HCT116 (cell line): Measurements from ENCODE around the gene TMCC1. TPM values are rescaled to one million over a fixed set of nuclear protein-coding genes. Genes with fewer than 3 reads are reported as not detected.

ENCODE experiments used
- ATAC-seq: fragments of 200-7000 bp; cut with Tn5 transposase; 2 replicates; pipeline ENCODE4 v1.9.1; 2020; ENCODE audit warnings: mild to moderate bottlenecking, moderate library complexity
- BruUV-seq: library from RNA; stranded (reverse); fragments of 400-500 nt; replicated peaks from 2 replicates; lab custom pipeline; 2021; lab: Mats Ljungman, UMichigan
- CTCF ChIA-PET: fragments of 300-600 bp; sonication (Branson Sonifier 250); formaldehyde crosslinking; loops from one replicate; lab custom pipeline; 2021; ENCODE audit warnings: antibody characterized with exemption; lab: Charles Lee
- POLR2A ChIA-PET: fragments of 300-600, 350-600 bp; sonication (Branson Sonifier 250); formaldehyde crosslinking; loops from one replicate; lab custom pipeline; 2021; ENCODE audit warnings: antibody characterized with exemption; lab: Charles Lee
- RAD21 ChIA-PET, 2 experiments: fragments of 300-600 bp; sonication (Branson Sonifier 250); formaldehyde crosslinking; loops; one replicate each; lab custom pipeline; 2023; ENCODE audit warnings: low total read pairs in 2 of 2; ENCODE audit not compliant: uncharacterized antibody in 2 of 2, unreplicated experiment in 2 of 2, low non-redundant PET in 1 of 2; lab: Charles Lee
- DNase-seq: peaks from one replicate; pipeline ENCODE4 v3.0.0-alpha.2; 2010; ENCODE audit warnings: low read depth, low spot score
- H2AFZ ChIP-seq: fragments of 200-600 bp; shearing (Covaris generic), sonication (generic); 2 replicates; pipeline ENCODE4 v1.6.1; 2017; ENCODE audit warnings: low read depth, mixed run types, mixed read lengths, antibody characterized with exemption, low read length; ENCODE audit not compliant: poor library complexity, severe bottlenecking
- H3K27ac ChIP-seq: 2 replicates; pipeline ENCODE4 v1.5.1; 2012; ENCODE audit warnings: low read depth, low read length
- H3K27me3 ChIP-seq: fragments of 200-600 bp; sonication (generic); 2 replicates; pipeline ENCODE4 v1.6.1; 2016; ENCODE audit warnings: mixed run types, low read length, mixed read lengths; ENCODE audit not compliant: insufficient read depth
- H3K36me3 ChIP-seq, 2 experiments: fragments of 200-500 bp in 1 of 2; fragments of 200-600 bp in 1 of 2; sonication (Bioruptor generic) in 1 of 2; sonication (generic) in 1 of 2; 2 replicates each; pipeline versions ENCODE4 v1.5.1 to v1.6.1; 2014 to 2016; ENCODE audit warnings: low read length in 2 of 2, inconsistent platforms in 1 of 2, mixed read lengths in 1 of 2, mixed run types in 1 of 2; ENCODE audit not compliant: insufficient read depth in 2 of 2, control insufficient read depth in 1 of 2
- H3K4me1 ChIP-seq, 2 experiments: fragments of 200-600 bp in 1 of 2; sonication (generic) in 1 of 2; 2 replicates each; pipeline versions ENCODE4 v1.5.1 to v1.6.1; 2012 to 2017; ENCODE audit warnings: low read length in 2 of 2, inconsistent platforms in 1 of 2, mild to moderate bottlenecking in 1 of 2, mixed read lengths in 1 of 2, mixed run types in 1 of 2, moderate library complexity in 1 of 2; ENCODE audit not compliant: insufficient read depth in 2 of 2, control insufficient read depth in 1 of 2
- H3K4me2 ChIP-seq: fragments of 200-600 bp; sonication (generic); 2 replicates; pipeline ENCODE4 v1.6.1; 2017; ENCODE audit warnings: mixed run types, low read length, mixed read lengths
- H3K4me3 ChIP-seq, 2 experiments: fragments of 200-600 bp in 1 of 2; sonication (generic) in 1 of 2; replicated peaks in 1 of 2; 2 replicates each; pipeline ENCODE4 v1.5.1; 2011 to 2016; ENCODE audit warnings: low read length in 2 of 2, control low read depth in 1 of 2, low read depth in 1 of 2, mild to moderate bottlenecking in 1 of 2, mixed read lengths in 1 of 2, mixed run types in 1 of 2
- H3K79me2 ChIP-seq: fragments of 200-600 bp; sonication (generic); 2 replicates; pipeline ENCODE4 v1.6.1; 2017; ENCODE audit warnings: mild to moderate bottlenecking, mixed run types, low read length, moderate library complexity, mixed read lengths; ENCODE audit not compliant: insufficient read depth
- H3K9ac ChIP-seq: fragments of 200-600 bp; sonication (generic); 2 replicates; pipeline ENCODE4 v1.6.1; 2016; ENCODE audit warnings: low read length, mixed read lengths
- H3K9me2 ChIP-seq: fragments of 200-600 bp; sonication (generic), shearing (Covaris generic); 2 replicates; pipeline ENCODE4 v1.6.1; 2017; ENCODE audit warnings: mixed run types, mild to moderate bottlenecking, moderate library complexity; ENCODE audit not compliant: insufficient read depth
- H3K9me3 ChIP-seq, 2 experiments: fragments of 200-500 bp in 1 of 2; fragments of 200-600 bp in 1 of 2; sonication (Bioruptor generic) in 1 of 2; sonication (generic) in 1 of 2; 2 replicates each; pipeline ENCODE4 v1.6.1; 2014 to 2017; ENCODE audit warnings: low read length in 2 of 2, mixed read lengths in 2 of 2, inconsistent platforms in 1 of 2, low read depth in 1 of 2, mild to moderate bottlenecking in 1 of 2, mixed run types in 1 of 2, moderate library complexity in 1 of 2; ENCODE audit not compliant: control insufficient read depth in 1 of 2, insufficient read depth in 1 of 2
- H4K20me1 ChIP-seq: fragments of 200-600 bp; sonication (generic), shearing (Covaris generic); 2 replicates; pipeline ENCODE4 v1.6.1; 2017; ENCODE audit warnings: mixed run types, mild to moderate bottlenecking, moderate library complexity; ENCODE audit not compliant: insufficient read depth
- ELF1 ChIP-seq: IDR thresholded peaks from 2 replicates; pipeline ENCODE4 v1.6.1; 2012; ENCODE audit warnings: low read depth, borderline replicate concordance
- EZH2 ChIP-seq: fragments of 200-600 bp; sonication (generic); IDR thresholded peaks from 2 replicates; pipeline ENCODE4 v1.6.1; 2017; ENCODE audit warnings: antibody characterized with exemption, mixed run types
- EZH2phosphoT487 ChIP-seq: fragments of 200-600 bp; IDR thresholded peaks from 2 replicates; pipeline ENCODE4 v1.6.1; 2018; ENCODE audit warnings: antibody characterized with exemption, borderline replicate concordance
- FOSL1 ChIP-seq: IDR thresholded peaks from 2 replicates; pipeline ENCODE4 v1.6.1; 2012; ENCODE audit warnings: low read depth
- JUND ChIP-seq: IDR thresholded peaks from 2 replicates; pipeline ENCODE4 v1.6.1; 2012
- POLR2AphosphoS5 ChIP-seq: IDR thresholded peaks from 2 replicates; pipeline ENCODE4 v1.6.1; 2011; ENCODE audit warnings: mild to moderate bottlenecking, low read depth, low read length, moderate library complexity
- TCF7L2 ChIP-seq: IDR thresholded peaks from 2 replicates; pipeline ENCODE4 v1.7.0; 2011; ENCODE audit warnings: borderline replicate concordance, inconsistent platforms; ENCODE audit not compliant: insufficient read depth, insufficient read length; ENCODE audit errors: extremely low read depth
- ZNF274 ChIP-seq: fragments of 200-500 bp; sonication (Bioruptor generic); IDR thresholded peaks from 2 replicates; pipeline ENCODE4 v1.6.1; 2014; ENCODE audit warnings: mild to moderate bottlenecking, low read depth, low read length, inconsistent platforms
- intact Hi-C: fragments of 100-400 bp; cut with micrococcal nuclease; formaldehyde crosslinking; loops from 2 replicates; pipeline ENCODE4 v1.10.0; 2022
- total RNA-seq: library from RNA; stranded (reverse); gene quantifications from one replicate; pipeline ENCODE4 v1.2.1, GENCODE V29; 2021; ENCODE audit not compliant: unreplicated experiment
- TF ChIP-seq, protein P1 (sequence below): IDR thresholded peaks from 2 replicates; pipeline ENCODE4 v1.6.1; 2011; ENCODE audit warnings: mild to moderate bottlenecking, low read length, moderate library complexity; ENCODE audit not compliant: insufficient replicate concordance; ENCODE audit errors: extremely low read depth
- TF ChIP-seq, protein P2 (sequence below): IDR thresholded peaks from 2 replicates; pipeline ENCODE4 v1.6.1; 2012; ENCODE audit warnings: low read depth

The TMCC1 gene
- total RNA-seq, 1 experiment from 2014 or later, result 32.5 TPM

DNA sequence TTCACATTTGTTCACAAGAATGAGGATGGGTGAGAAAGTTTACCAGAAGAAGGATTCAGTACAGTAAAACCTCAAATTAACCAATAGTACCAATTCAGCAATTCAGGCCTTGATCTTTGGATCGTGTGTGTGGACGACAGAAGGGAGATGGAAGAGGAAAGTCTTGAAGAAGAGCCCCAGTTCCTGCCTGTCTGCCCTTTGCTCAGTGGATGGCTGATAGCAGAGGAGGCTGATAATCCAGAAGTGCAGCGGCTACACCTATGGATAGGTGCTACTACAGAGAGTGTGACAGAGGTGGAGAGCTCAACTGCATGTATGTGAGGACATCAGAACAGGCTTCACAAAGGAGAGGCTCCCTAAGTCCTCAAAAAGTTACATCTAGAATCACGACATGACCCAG lies 257.9 kb downstream of the TMCC1 start:
- no peak for TF ChIP-seq FOSL1
- TF ChIP-seq EZH2phosphoT487, result no peak
- intact Hi-C loops, result no loop called here
- ChIA-PET CTCF (no interaction called here), POLR2A (no interaction called here), RAD21 (no interaction called here)
- Histone ChIP-seq H2AFZ (no peak overlapping the region), H3K27me3 (no peaks in the 10 kb centered on the region), H3K79me2 (no peaks in the 10 kb centered on the region), H3K9me3 (peaks cover 8 to 9% of the 10 kb centered on the region in 2 experiments; a peak in 2 of 4 replicates), H3K27ac (no peak overlapping the region), H3K4me3 (no peak overlapping the region), H3K9ac (no peak overlapping the region), H3K4me2 (no peak overlapping the region), H3K36me3 (no peaks in the 10 kb centered on the region), H3K4me1 (peaks cover 2 to 18% of the 10 kb centered on the region in 2 experiments; a peak in 3 of 4 replicates), H3K9me2 (no peaks in the 10 kb centered on the region), H4K20me1 (no peaks in the 10 kb centered on the region)
- DNase-seq (no peak), ATAC-seq (no peak)
- no TSS peak for BruUV-seq

DNA sequence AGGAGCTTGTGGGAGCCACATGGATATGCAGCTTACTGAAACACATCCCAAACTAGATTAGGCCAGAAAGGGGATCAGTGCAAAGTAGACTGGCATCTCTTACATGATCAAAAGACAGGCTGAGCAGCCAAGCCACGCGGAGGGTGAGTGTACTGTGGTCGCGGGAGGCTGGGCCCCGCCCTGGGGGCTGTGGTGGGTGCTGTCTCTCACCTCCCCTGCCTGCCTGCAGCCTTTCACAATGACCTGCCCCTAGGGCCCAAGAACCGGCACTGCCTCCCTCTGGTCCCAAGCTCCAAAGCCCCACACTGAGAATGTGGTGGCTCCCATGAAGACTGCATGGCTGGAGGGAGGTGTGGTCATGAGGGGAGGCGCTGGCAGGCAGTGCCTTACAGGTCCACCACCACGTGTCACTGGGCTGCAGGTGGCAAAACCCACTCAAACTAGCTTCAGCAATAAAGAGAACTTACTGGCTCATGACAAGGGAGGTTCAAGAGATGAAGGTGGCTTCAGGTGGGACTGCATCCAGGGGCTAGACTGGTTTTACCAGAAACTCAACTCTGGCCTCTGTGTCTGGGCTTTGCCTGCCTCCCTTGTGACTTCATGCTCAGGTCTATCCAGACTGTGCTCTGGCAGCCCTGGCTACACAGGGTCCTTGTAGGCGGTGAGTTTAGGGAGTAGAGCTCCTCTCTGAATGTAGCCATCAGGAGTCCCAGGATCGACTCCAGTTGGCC lies 259.6 kb downstream of the TMCC1 start:
- Histone ChIP-seq H3K4me2 (peak overlapping the region; percentile 23), H3K9me2 (no peaks in the 10 kb centered on the region), H4K20me1 (no peaks in the 10 kb centered on the region), H3K9ac (no peak overlapping the region)
- TF ChIP-seq, protein P1, sequence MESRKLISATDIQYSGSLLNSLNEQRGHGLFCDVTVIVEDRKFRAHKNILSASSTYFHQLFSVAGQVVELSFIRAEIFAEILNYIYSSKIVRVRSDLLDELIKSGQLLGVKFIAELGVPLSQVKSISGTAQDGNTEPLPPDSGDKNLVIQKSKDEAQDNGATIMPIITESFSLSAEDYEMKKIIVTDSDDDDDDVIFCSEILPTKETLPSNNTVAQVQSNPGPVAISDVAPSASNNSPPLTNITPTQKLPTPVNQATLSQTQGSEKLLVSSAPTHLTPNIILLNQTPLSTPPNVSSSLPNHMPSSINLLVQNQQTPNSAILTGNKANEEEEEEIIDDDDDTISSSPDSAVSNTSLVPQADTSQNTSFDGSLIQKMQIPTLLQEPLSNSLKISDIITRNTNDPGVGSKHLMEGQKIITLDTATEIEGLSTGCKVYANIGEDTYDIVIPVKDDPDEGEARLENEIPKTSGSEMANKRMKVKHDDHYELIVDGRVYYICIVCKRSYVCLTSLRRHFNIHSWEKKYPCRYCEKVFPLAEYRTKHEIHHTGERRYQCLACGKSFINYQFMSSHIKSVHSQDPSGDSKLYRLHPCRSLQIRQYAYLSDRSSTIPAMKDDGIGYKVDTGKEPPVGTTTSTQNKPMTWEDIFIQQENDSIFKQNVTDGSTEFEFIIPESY, result no peak
- TF ChIP-seq FOSL1 (no peak), ELF1 (no peak), TCF7L2 (no peak), EZH2phosphoT487 (no peak), ZNF274 (no peak), EZH2 (no peak), JUND (no peak), POLR2AphosphoS5 (no peak)
- TF ChIP-seq, protein P2, sequence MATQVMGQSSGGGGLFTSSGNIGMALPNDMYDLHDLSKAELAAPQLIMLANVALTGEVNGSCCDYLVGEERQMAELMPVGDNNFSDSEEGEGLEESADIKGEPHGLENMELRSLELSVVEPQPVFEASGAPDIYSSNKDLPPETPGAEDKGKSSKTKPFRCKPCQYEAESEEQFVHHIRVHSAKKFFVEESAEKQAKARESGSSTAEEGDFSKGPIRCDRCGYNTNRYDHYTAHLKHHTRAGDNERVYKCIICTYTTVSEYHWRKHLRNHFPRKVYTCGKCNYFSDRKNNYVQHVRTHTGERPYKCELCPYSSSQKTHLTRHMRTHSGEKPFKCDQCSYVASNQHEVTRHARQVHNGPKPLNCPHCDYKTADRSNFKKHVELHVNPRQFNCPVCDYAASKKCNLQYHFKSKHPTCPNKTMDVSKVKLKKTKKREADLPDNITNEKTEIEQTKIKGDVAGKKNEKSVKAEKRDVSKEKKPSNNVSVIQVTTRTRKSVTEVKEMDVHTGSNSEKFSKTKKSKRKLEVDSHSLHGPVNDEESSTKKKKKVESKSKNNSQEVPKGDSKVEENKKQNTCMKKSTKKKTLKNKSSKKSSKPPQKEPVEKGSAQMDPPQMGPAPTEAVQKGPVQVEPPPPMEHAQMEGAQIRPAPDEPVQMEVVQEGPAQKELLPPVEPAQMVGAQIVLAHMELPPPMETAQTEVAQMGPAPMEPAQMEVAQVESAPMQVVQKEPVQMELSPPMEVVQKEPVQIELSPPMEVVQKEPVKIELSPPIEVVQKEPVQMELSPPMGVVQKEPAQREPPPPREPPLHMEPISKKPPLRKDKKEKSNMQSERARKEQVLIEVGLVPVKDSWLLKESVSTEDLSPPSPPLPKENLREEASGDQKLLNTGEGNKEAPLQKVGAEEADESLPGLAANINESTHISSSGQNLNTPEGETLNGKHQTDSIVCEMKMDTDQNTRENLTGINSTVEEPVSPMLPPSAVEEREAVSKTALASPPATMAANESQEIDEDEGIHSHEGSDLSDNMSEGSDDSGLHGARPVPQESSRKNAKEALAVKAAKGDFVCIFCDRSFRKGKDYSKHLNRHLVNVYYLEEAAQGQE, result no peak
- TF ChIP-seq, all 23 proteins: peak for 0
- ATAC-seq (peak; percentile 63), DNase-seq (no peak)
- H3K79me2 ChIP-seq, result no peaks in the 10 kb centered on the region
- peaks cover 2 to 18% of the 10 kb centered on the region in 2 experiments; a peak in 3 of 4 replicates for H3K4me1 ChIP-seq
- POLR2A ChIA-PET, result no interaction called here
- no peak overlapping the region for H3K4me3 ChIP-seq
- no peak overlapping the region for H3K27ac ChIP-seq
- intact Hi-C loops, result no loop called here
- no peaks in the 10 kb centered on the region for H3K36me3 ChIP-seq
- no peaks in the 10 kb centered on the region for H3K27me3 ChIP-seq
- no TSS peak for BruUV-seq
- peaks cover 8 to 9% of the 10 kb centered on the region in 2 experiments; a peak in 2 of 4 replicates for H3K9me3 ChIP-seq
- RAD21 ChIA-PET, result no interaction called here
- no peak overlapping the region for H2AFZ ChIP-seq
- CTCF ChIA-PET, result interaction anchor here (0.9 kb wide), 1 partner anchor 196 kb away, joined by 5 read pairs; no protein-coding TSS in a partner anchor
